ENCODE results near the gene COP1.

- no peak for TF ChIP-seq CTCF (IDR thresholded peaks at IDR 0.05)
- TF ChIP-seq POLR2A (IDR thresholded peaks at IDR 0.05): no peak
- no peak for TF ChIP-seq POLR2AphosphoS5 (IDR thresholded peaks at IDR 0.05; ENCODE audit: insufficient read depth in 1 of 2, low read depth in 1 of 2)
These were observed 95.3 kb downstream of the COP1 start for GRCh38 chr1:176111835-176112234.

Measured in vagina (tissue), 2 donors.